HUES48 (cell line): ENCODE results near the gene THSD4.
"Not testable (repeated sequence)": the region's sequence is repeated elsewhere in the genome, so short reads cannot be mapped to it uniquely, and the experiment has no call there.

Source experiments
- H3K27ac ChIP-seq: one replicate; pipeline ENCODE4 v1.7.0; 2013; ENCODE audit warnings: low read depth, low read length, inconsistent platforms
- H3K27me3 ChIP-seq: 2 replicates; pipeline ENCODE4 v1.6.1; 2013; ENCODE audit warnings: mild to moderate bottlenecking, low read length; ENCODE audit not compliant: control insufficient read depth, insufficient read depth
- H3K36me3 ChIP-seq: 2 replicates; pipeline ENCODE4 v1.6.1; 2013; ENCODE audit warnings: low read length; ENCODE audit not compliant: control insufficient read depth, insufficient read depth
- H3K4me1 ChIP-seq: 2 replicates; pipeline ENCODE4 v1.6.1; 2013; ENCODE audit warnings: mild to moderate bottlenecking, low read length; ENCODE audit not compliant: control insufficient read depth, insufficient read depth
- H3K4me3 ChIP-seq: 2 replicates; pipeline ENCODE4 v1.5.1; 2013; ENCODE audit warnings: mild to moderate bottlenecking, low read depth, low read length
- H3K9ac ChIP-seq: 2 replicates; pipeline ENCODE4 v1.6.1; 2013; ENCODE audit warnings: mild to moderate bottlenecking, low read depth, low read length, moderate library complexity
- H3K9me3 ChIP-seq: 2 replicates; pipeline ENCODE4 v1.6.1; 2013; ENCODE audit warnings: low read length; ENCODE audit not compliant: control insufficient read depth, insufficient read depth

The THSD4 gene

GRCh38 chr15:71658827-71659729, 543.8 kb downstream of the THSD4 start:
- H3K9ac ChIP-seq = no peak overlapping the region
- H3K4me1 ChIP-seq = 0 out of 2 replicates have a peak, but pooled peaks cover 5% of the 10 kb centered on the region
- no peak overlapping the region for H3K27ac ChIP-seq
- no peaks in the 10 kb centered on the region for H3K36me3 ChIP-seq
- H3K9me3 ChIP-seq = no peaks in the 10 kb centered on the region
- no peaks in the 10 kb centered on the region for H3K27me3 ChIP-seq
- no peak overlapping the region for H3K4me3 ChIP-seq

GRCh38 chr15:71659730-71660067, 544.4 kb downstream of the THSD4 start:
- H3K27me3 ChIP-seq = no peaks in the 10 kb centered on the region

GRCh38 chr15:71660501-71660900, 545.2 kb downstream of the THSD4 start:
- Histone ChIP-seq H3K27me3 (no peaks in the 10 kb centered on the region), H3K4me3 (no peak overlapping the region), H3K36me3 (no peaks in the 10 kb centered on the region), H3K9me3 (no peaks in the 10 kb centered on the region), H3K27ac (no peak overlapping the region), H3K4me1 (no peaks in the 10 kb centered on the region), H3K9ac (no peak overlapping the region)

More at GRCh38 chr15:71659730-71660067, 544.4 kb downstream of the THSD4 start:
- H3K27ac ChIP-seq = no peak overlapping the region
- no peaks in the 10 kb centered on the region for H3K9me3 ChIP-seq
- 0 out of 2 replicates have a peak, but pooled peaks cover 4% of the 10 kb centered on the region for H3K4me1 ChIP-seq
- no peak overlapping the region for H3K4me3 ChIP-seq
- H3K36me3 ChIP-seq = no peaks in the 10 kb centered on the region
- no peak overlapping the region for H3K9ac ChIP-seq

GRCh38 chr15:71662306-71662705, 547.0 kb downstream of the THSD4 start:
- no peaks in the 10 kb centered on the region for H3K27me3 ChIP-seq

GRCh38 chr15:71664622-71665021, 549.4 kb downstream of the THSD4 start:
- no peak overlapping the region for H3K27ac ChIP-seq
- H3K4me3 ChIP-seq = no peak overlapping the region
- H3K9me3 ChIP-seq = no peaks in the 10 kb centered on the region
- H3K36me3 ChIP-seq = no peaks in the 10 kb centered on the region
- no peaks in the 10 kb centered on the region for H3K4me1 ChIP-seq
- H3K27me3 ChIP-seq = no peaks in the 10 kb centered on the region
- H3K9ac ChIP-seq = no peak overlapping the region

More at GRCh38 chr15:71662306-71662705, 547.0 kb downstream of the THSD4 start:
- Histone ChIP-seq H3K4me1 (no peaks in the 10 kb centered on the region), H3K4me3 (no peak overlapping the region), H3K9me3 (no peaks in the 10 kb centered on the region), H3K27ac (no peak overlapping the region), H3K9ac (no peak overlapping the region), H3K36me3 (no peaks in the 10 kb centered on the region)

GRCh38 chr15:71666763-71667620, 551.7 kb downstream of the THSD4 start:
- no peak overlapping the region for H3K4me3 ChIP-seq
- H3K36me3 ChIP-seq = no peaks in the 10 kb centered on the region
- no peaks in the 10 kb centered on the region for H3K27me3 ChIP-seq

GRCh38 chr15:71669688-71670087, 554.4 kb downstream of the THSD4 start:
- H3K27ac ChIP-seq = no peak overlapping the region

More at GRCh38 chr15:71666763-71667620, 551.7 kb downstream of the THSD4 start:
- H3K9ac ChIP-seq = no peak overlapping the region
- no peaks in the 10 kb centered on the region for H3K4me1 ChIP-seq
- no peaks in the 10 kb centered on the region for H3K9me3 ChIP-seq
- no peak overlapping the region for H3K27ac ChIP-seq

GRCh38 chr15:71670222-71670621, 555.0 kb downstream of the THSD4 start:
- not testable (repeated sequence) for H3K4me3 ChIP-seq, H3K4me1 ChIP-seq, H3K9ac ChIP-seq, H3K27me3 ChIP-seq, H3K36me3 ChIP-seq, H3K9me3 ChIP-seq, H3K27ac ChIP-seq

More at GRCh38 chr15:71669688-71670087, 554.4 kb downstream of the THSD4 start:
- H3K4me1 ChIP-seq = no peaks in the 10 kb centered on the region
- H3K9me3 ChIP-seq = no peaks in the 10 kb centered on the region
- no peak overlapping the region for H3K4me3 ChIP-seq
- H3K27me3 ChIP-seq = no peaks in the 10 kb centered on the region
- no peak overlapping the region for H3K9ac ChIP-seq
- H3K36me3 ChIP-seq = no peaks in the 10 kb centered on the region

- no peaks in the 10 kb centered on the region for H3K27me3 ChIP-seq
- peaks cover 23% of the 10 kb centered on the region for H3K4me1 ChIP-seq
- no peak overlapping the region for H3K4me3 ChIP-seq
- H3K9ac ChIP-seq = no peak overlapping the region
- no peak overlapping the region for H3K27ac ChIP-seq
- H3K36me3 ChIP-seq = no peaks in the 10 kb centered on the region
- no peaks in the 10 kb centered on the region for H3K9me3 ChIP-seq
Observed at GRCh38 chr15:71674354-71674753, 559.1 kb downstream of the THSD4 start.

GRCh38 chr15:71677352-71677751, 562.1 kb downstream of the THSD4 start:
- Histone ChIP-seq H3K4me1 (peaks cover 35% of the 10 kb centered on the region), H3K27me3 (no peaks in the 10 kb centered on the region), H3K4me3 (no peak overlapping the region), H3K27ac (peak overlapping the region; percentile 4), H3K9ac (no peak overlapping the region), H3K36me3 (no peaks in the 10 kb centered on the region), H3K9me3 (no peaks in the 10 kb centered on the region)

- no peaks in the 10 kb centered on the region for H3K9me3 ChIP-seq
- no peaks in the 10 kb centered on the region for H3K36me3 ChIP-seq
- H3K4me1 ChIP-seq = peaks cover 35% of the 10 kb centered on the region
- no peak overlapping the region for H3K27ac ChIP-seq
- no peak overlapping the region for H3K9ac ChIP-seq
- H3K27me3 ChIP-seq = no peaks in the 10 kb centered on the region
- no peak overlapping the region for H3K4me3 ChIP-seq
Observed at GRCh38 chr15:71677766-71678165, 562.5 kb downstream of the THSD4 start.
